Glutamatergic neuron (in vitro differentiated cells): ENCODE results near the gene GLG1. TPM values are rescaled to one million over a fixed set of nuclear protein-coding genes. Genes with fewer than 3 reads are reported as not detected.

ENCODE experiments used
- total RNA-seq: library from RNA; stranded (reverse); fragmentation: NEBNext Ultra II Directional; extraction: Animal tissue kit (Norgen Biotek cat#: 25700); gene quantifications from one replicate; pipeline ENCODE4 v1.2.1, GENCODE V29; 2021; ENCODE audit not compliant: unreplicated experiment

The GLG1 gene
- total RNA-seq, 1 donor from 2014 or later, result 143 TPM

Other genes with a start within 250 kb of the GLG1 start
- 6.9 TPM for gene NPIPB15, start 230.8 kb downstream of the GLG1 start, total RNA-seq
- 1.6 TPM for gene CLEC18B, start 185.6 kb downstream of the GLG1 start, total RNA-seq
- 30.5 TPM for gene RFWD3, start 59.8 kb upstream of the GLG1 start, total RNA-seq
- gene MLKL, start 93.7 kb upstream of the GLG1 start, total RNA-seq, result not detected
- gene FA2H, start 167.7 kb upstream of the GLG1 start, total RNA-seq, result not detected